PC-9 (cell line): ENCODE measurements around the gene PTPN14.
"Not testable (repeated sequence)": the region's sequence is repeated elsewhere in the genome, so short reads cannot be mapped to it uniquely, and the experiment has no call there.

Experiments
- EZH2 ChIP-seq: fragments of 200-600 bp; sonication (generic); IDR thresholded peaks from 2 replicates; pipeline ENCODE4 v1.8.0; 2017; ENCODE audit warnings: antibody characterized with exemption, low read depth
- TF ChIP-seq, protein P1 (sequence below): fragments of 200-600 bp; sonication (generic); conservative IDR thresholded peaks from 2 replicates; pipeline ENCODE4 v1.6.1; 2017; ENCODE audit warnings: mixed run types, antibody characterized with exemption, mild to moderate bottlenecking, moderate library complexity

DNA sequence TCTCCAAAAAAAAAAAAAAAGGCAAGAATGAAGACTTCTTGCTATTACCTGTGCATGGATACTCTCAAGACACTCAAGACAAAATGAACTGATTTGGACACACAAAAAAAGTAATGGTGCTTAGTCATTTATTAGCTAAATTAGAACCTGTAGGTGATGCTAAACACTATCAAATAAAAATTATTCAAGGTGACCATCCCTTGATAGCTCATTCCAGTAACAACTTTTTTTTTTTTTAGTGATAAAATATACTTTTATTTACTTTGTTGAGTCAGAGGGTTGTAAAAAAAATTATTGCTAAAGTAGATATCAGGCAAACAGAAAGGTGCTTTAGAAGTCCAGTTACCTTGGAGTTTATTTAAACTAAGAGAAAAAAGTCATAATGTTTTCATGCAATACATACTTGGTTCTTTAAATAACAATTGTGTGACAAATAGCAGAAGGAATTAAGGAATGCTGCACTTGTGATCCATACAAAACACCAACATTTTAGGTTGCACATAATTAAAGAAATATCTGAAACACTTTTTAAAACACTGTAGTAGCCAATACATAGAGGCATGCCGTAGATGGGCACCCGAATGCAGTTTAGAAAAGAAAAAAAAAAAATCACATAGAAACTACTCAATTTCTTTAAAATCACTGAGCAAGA is 69.3 kb downstream of the PTPN14 start:
- TF ChIP-seq, protein P1, sequence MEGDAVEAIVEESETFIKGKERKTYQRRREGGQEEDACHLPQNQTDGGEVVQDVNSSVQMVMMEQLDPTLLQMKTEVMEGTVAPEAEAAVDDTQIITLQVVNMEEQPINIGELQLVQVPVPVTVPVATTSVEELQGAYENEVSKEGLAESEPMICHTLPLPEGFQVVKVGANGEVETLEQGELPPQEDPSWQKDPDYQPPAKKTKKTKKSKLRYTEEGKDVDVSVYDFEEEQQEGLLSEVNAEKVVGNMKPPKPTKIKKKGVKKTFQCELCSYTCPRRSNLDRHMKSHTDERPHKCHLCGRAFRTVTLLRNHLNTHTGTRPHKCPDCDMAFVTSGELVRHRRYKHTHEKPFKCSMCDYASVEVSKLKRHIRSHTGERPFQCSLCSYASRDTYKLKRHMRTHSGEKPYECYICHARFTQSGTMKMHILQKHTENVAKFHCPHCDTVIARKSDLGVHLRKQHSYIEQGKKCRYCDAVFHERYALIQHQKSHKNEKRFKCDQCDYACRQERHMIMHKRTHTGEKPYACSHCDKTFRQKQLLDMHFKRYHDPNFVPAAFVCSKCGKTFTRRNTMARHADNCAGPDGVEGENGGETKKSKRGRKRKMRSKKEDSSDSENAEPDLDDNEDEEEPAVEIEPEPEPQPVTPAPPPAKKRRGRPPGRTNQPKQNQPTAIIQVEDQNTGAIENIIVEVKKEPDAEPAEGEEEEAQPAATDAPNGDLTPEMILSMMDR: not testable (repeated sequence)
- not testable (repeated sequence) for TF ChIP-seq EZH2
